ENCODE results near the gene CUBN.
"Not testable (repeated sequence)": the region's sequence is repeated elsewhere in the genome, so short reads cannot be mapped to it uniquely, and the experiment has no call there.

DNA sequence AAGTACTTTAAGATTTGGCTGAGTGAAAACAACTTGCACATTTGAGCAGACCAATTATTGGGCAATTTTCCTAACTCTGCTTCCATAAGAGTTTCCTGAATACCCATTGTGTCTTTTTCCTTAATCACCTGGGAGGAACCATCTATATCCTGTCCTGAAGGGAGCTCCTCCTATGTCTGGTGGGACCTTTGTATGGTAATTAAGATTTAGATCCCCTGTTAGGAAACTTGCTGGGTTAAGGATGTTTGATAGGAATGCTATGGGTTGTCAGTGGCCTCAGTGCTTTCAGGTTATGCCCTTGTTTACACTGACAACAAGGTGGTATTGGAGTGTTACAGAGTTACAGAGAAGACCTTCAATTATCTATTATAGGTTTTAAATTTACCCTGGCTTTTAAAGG, 116.9 kb downstream of the CUBN start:
- TF ChIP-seq, protein P1, sequence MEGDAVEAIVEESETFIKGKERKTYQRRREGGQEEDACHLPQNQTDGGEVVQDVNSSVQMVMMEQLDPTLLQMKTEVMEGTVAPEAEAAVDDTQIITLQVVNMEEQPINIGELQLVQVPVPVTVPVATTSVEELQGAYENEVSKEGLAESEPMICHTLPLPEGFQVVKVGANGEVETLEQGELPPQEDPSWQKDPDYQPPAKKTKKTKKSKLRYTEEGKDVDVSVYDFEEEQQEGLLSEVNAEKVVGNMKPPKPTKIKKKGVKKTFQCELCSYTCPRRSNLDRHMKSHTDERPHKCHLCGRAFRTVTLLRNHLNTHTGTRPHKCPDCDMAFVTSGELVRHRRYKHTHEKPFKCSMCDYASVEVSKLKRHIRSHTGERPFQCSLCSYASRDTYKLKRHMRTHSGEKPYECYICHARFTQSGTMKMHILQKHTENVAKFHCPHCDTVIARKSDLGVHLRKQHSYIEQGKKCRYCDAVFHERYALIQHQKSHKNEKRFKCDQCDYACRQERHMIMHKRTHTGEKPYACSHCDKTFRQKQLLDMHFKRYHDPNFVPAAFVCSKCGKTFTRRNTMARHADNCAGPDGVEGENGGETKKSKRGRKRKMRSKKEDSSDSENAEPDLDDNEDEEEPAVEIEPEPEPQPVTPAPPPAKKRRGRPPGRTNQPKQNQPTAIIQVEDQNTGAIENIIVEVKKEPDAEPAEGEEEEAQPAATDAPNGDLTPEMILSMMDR (IDR thresholded peaks at IDR 0.05): not testable (repeated sequence)
- not testable (repeated sequence) for TF ChIP-seq POLR2A (IDR thresholded peaks at IDR 0.05)
